Measurements from ENCODE around the gene PHF13.

DNA sequence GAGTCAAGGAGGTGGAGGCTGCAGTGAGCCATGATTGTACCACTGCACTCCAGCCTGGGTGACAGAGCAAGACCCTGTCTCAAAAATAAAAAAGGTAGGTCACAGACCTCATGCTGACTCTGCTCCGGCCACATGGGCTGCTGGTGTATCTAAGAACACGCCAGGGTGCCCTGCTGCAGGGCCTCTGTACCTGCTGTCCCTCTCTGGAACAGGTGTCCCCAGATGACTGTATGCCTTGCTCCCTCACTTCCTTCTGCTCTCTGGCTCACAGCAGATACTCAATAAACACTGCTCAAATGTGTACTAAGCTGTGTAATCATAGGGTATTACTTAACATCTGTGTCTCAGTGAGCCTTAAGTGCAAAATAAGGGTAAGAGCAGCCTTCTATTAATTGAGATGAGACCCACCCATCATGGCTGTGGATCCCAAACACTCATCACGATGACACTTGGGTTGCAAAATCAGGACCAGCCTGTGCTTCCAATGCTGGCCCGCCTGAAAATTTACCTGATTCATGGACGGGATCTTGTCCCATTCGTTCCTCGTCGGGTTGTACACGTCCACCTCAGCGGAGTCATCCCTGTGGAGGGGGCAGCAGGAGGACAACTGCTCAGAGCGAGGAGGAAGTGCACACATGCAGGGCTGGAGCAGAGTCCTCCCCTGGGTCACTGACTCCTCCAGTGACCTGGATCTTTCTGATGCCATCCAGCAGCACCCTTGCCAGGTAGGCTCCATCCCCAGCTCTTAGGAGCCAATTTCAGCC, 18.4 kb upstream of the PHF13 start:
- TF ChIP-seq POLR2A (IDR thresholded peaks at IDR 0.05) = no peak
- TF ChIP-seq, protein P1, sequence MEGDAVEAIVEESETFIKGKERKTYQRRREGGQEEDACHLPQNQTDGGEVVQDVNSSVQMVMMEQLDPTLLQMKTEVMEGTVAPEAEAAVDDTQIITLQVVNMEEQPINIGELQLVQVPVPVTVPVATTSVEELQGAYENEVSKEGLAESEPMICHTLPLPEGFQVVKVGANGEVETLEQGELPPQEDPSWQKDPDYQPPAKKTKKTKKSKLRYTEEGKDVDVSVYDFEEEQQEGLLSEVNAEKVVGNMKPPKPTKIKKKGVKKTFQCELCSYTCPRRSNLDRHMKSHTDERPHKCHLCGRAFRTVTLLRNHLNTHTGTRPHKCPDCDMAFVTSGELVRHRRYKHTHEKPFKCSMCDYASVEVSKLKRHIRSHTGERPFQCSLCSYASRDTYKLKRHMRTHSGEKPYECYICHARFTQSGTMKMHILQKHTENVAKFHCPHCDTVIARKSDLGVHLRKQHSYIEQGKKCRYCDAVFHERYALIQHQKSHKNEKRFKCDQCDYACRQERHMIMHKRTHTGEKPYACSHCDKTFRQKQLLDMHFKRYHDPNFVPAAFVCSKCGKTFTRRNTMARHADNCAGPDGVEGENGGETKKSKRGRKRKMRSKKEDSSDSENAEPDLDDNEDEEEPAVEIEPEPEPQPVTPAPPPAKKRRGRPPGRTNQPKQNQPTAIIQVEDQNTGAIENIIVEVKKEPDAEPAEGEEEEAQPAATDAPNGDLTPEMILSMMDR (IDR thresholded peaks at IDR 0.05) = no peak
- no peak for TF ChIP-seq EP300 (IDR thresholded peaks at IDR 0.05)
